HS-27A (cell line): ENCODE data around the gene CEACAM7.
"Not testable (repeated sequence)": the region's sequence is repeated elsewhere in the genome, so short reads cannot be mapped to it uniquely, and the experiment has no call there.

Source experiments
- DNase-seq: peaks from one replicate; pipeline ENCODE4 v3.0.0-alpha.2; 2012; ENCODE audit warnings: low read depth, missing footprints

The CEACAM7 gene

GRCh38 chr19:41656756-41657155, 31.3 kb downstream of the CEACAM7 start:
- not testable (repeated sequence) for DNase-seq

GRCh38 chr19:41652250-41652649, 35.8 kb downstream of the CEACAM7 start:
- no peak for DNase-seq

DNA sequence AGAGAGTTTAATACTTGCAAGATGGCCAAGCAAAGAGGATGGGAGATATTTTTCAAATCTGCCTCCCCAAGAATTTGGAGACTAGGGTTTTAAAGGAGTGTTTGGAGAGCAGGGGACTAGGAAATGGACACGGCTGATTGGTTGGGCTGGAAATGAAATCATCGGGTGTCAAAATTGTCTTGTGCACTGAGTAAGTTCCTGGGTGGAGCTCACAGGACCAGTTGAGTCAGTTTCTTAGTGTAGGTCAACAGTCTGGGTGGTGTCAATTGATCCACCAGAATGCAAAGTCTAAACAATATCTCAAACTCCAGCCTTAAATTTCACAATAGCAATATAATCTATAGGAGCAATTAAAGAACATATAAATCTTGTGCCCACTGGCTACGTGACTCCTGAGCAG, 38.2 kb downstream of the CEACAM7 start:
- DNase-seq = no peak

DNA sequence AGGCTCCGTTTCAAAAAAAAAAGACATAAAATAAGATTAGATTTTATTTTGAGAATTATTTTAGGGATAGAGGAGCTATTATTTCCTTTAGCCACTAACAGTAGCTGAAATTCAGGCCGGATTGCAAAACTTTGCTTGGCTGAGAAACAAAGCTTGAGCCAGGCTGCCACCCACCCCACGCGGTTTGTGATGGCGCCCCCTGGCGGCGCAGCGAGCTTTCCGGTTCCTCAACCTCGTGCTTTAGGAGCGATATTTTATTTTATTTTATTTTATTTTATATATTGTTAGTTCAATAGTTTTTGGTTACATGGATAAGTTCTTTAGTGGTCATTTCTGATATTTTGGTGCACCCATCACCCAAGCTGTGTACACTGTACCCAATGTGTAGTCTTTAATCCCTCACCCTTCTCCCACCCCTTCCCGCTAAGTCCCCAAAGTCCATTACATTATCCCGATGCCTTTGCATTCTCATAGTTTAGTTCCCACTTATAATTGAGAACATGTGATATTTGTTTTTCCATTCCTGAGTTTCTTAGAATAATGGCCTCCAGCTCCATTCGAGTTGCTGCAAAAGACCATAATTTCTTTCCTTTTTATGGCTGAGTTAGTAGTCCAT, 41.4 kb downstream of the CEACAM7 start:
- DNase-seq = no peak

DNA sequence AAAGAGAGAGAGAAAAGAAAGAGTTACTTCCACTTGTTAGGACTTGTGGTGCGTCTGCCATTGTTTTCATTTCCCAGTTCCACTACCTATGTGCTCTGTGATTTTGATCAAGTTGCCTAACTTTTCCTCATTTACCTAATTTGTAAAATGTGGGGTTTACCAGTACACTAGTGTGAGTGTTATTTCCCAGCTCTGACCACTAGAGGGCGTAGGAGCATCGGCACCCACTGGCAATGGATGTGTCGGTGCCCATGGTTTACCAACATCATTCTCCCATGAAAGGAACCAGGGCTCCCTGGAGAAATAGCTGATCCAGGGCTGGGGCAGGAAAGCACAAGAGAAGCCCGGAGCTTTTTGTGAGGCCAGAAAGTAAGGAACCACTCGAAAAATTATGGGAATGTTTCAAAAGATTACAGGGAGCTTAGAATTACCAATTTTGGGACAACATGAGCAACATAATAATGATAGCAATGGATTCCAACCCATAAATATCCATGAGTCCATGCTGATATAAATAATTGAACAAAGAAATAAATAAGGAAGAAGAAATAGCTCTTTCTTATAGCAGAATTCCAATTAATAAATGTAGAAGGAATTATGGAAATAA, 46.1 kb downstream of the CEACAM7 start:
- peak; percentile 34 for DNase-seq

GRCh38 chr19:41638641-41639081, 49.4 kb downstream of the CEACAM7 start:
- no peak for DNase-seq

DNA sequence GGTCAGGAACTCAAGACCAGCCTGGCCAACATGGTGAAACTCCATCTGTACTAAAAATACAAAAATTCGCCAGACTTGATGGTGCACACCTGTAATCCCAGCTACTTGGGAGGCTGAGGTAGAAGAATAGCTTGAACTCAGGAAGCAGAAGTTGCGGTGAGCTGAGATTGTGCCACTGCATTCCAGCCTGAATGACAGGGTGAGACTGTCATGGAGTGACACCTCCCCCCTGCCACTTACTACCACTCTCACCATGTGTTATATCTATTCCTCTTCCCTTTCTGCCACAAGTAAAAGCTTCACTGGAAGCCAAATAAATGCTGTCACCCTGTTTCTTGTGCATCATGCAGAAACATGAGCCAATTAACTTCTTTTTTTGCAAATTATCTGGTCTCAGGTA, 50.6 kb downstream of the CEACAM7 start:
- DNase-seq = no peak

GRCh38 chr19:41627966-41628675, 59.9 kb downstream of the CEACAM7 start:
- no peak for DNase-seq

DNA sequence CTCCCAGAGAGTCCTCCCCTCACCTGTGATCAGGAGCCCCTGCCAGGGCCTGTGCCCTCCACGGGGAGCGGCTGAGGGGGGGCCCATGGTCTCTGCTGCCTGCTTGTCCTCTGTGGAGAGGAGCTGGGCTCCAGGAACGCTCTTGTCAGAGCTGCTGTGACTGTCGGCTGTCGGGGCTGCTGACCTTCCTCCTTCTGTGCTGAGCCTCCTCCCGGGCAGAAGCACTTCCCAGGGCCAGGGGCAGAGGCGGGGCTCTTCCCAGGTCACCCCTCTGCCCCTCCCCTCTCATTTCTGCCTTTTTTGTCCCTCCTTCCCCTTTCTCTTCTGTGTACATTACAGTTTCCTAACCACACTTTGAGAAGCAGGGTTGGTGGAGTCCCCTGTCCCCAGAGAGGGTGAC, 61.2 kb downstream of the CEACAM7 start, which contains the start of gene CEACAM4:
Gene CEACAM4 (minus strand): TSS at position 198 of the 400 bp plus-strand sequence. CDS start 111 bp downstream, at position 87.
- no peak for DNase-seq

DNA sequence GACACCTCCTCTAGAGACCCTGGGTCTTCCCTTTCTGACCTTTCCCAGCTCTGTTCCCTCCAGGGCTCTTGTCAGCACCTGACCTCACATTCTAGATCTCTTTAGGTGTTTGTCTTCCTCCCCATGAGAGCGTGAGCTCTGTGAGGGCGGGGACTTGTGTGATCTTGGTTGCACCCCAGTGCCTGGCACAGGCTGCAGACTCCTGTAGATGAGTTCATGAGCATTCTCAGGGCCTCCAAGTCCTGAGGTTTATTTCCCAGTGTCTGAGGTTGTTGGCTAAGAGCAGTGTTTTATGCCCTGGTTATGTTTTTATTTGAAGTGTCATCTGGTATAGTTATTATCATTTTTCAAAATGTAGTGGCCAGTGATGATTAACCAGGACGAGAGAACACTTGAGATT, 61.8 kb downstream of the CEACAM7 start:
- DNase-seq = no peak

GRCh38 chr19:41624937-41625336, 63.1 kb downstream of the CEACAM7 start:
- DNase-seq = no peak

- no peak for DNase-seq
These were observed 63.6 kb downstream of the CEACAM7 start for GRCh38 chr19:41624515-41624914.

DNA sequence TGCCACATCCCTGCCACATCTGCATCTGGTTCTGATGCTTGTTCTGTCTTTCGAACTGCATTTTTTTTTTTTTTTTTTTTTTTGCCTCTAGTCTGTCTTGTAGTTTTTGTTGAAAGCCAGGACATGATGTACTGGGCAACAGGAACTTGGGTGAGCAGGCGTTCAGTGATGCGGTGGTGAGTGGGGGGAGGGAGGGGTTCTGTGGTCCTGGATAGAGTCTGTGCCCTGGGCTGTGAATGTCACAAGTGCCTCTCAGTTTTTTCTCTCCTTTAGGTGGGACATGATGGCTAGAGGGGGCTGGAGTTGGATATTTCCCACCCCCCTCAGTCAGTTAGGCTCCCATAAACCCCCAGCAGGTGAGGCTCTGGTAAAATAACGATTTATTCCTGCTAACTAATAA, 64.7 kb downstream of the CEACAM7 start:
- DNase-seq = no peak
